A673 (cell line): ENCODE data around the gene C17orf50. TPM values are rescaled to one million over a fixed set of nuclear protein-coding genes. Genes with fewer than 3 reads are reported as not detected.

Experiments used
- BruUV-seq: library from RNA; stranded (reverse); fragments of 400-500 nt; replicated peaks from 2 replicates; lab custom pipeline; 2021; lab: Mats Ljungman, UMichigan
- CTCF ChIA-PET: fragments of 300-600 bp; sonication (Branson Sonifier 250); formaldehyde crosslinking; loops from one replicate; lab custom pipeline; 2022; ENCODE audit warnings: antibody characterized with exemption; lab: Charles Lee
- POLR2A ChIA-PET: fragments of 300-600 bp; sonication (Branson Sonifier 250); formaldehyde crosslinking; loops from one replicate; lab custom pipeline; 2022; ENCODE audit warnings: antibody characterized with exemption; ENCODE audit not compliant: low non-redundant PET; lab: Charles Lee
- DNase-seq: peaks from one replicate; pipeline ENCODE4 v3.0.0-alpha.2; 2015; ENCODE audit warnings: low spot score
- H3K27ac ChIP-seq: fragments of 200-600 bp; sonication (generic); 2 replicates; pipeline ENCODE4 v1.5.1; 2016; ENCODE audit warnings: mixed run types, low read depth, mild to moderate bottlenecking, mixed read lengths, antibody characterized with exemption, low read length; ENCODE audit not compliant: poor library complexity, severe bottlenecking
- H3K27me3 ChIP-seq: fragments of 200-600 bp; sonication (generic); replicated peaks from 2 replicates; pipeline ENCODE4 v1.6.1; 2017; ENCODE audit warnings: mixed run types, low read depth, mild to moderate bottlenecking, mixed read lengths, antibody characterized with exemption, low read length; ENCODE audit not compliant: insufficient read depth, poor library complexity
- H3K36me3 ChIP-seq: fragments of 200-600 bp; sonication (generic); 2 replicates; pipeline ENCODE4 v1.6.1; 2016; ENCODE audit warnings: mixed run types, mild to moderate bottlenecking, mixed read lengths, antibody characterized with exemption, low read length; ENCODE audit not compliant: insufficient read depth, poor library complexity, severe bottlenecking
- H3K4me1 ChIP-seq: fragments of 200-600 bp; sonication (generic); 2 replicates; pipeline ENCODE4 v1.6.1; 2017; ENCODE audit warnings: mixed run types, mild to moderate bottlenecking, mixed read lengths, antibody characterized with exemption, low read length; ENCODE audit not compliant: insufficient read depth, poor library complexity, severe bottlenecking
- H3K4me3 ChIP-seq: fragments of 200-600 bp; sonication (generic); 2 replicates; pipeline ENCODE4 v1.5.1; 2016; ENCODE audit warnings: low read depth, mixed run types, mild to moderate bottlenecking, mixed read lengths, low read length; ENCODE audit not compliant: poor library complexity, severe bottlenecking
- H3K9me3 ChIP-seq: fragments of 200-600 bp; sonication (generic); 2 replicates; pipeline ENCODE4 v1.6.1; 2016; ENCODE audit warnings: mixed run types, low read depth, mild to moderate bottlenecking, mixed read lengths, antibody characterized with exemption, low read length; ENCODE audit not compliant: poor library complexity, severe bottlenecking
- EZH2 ChIP-seq: fragments of 200-600 bp; sonication (generic); IDR thresholded peaks from 2 replicates; pipeline ENCODE4 v1.6.1; 2017; ENCODE audit warnings: borderline replicate concordance, low read depth, mild to moderate bottlenecking, mixed read lengths, antibody characterized with exemption, low read length; ENCODE audit not compliant: poor library complexity, severe bottlenecking
- intact Hi-C: fragments of 100-400 bp; cut with micrococcal nuclease; formaldehyde crosslinking; loops from one replicate; pipeline ENCODE4 v1.10.0; 2022; ENCODE audit not compliant: unreplicated experiment
- total RNA-seq: library from RNA; stranded (reverse); gene quantifications from 2 replicates; pipeline ENCODE4 v1.2.3, GENCODE V29; 2021
- TF ChIP-seq, protein P1 (sequence below): fragments of 300-800, 200-600 bp; sonication (generic); conservative IDR thresholded peaks from 2 replicates; pipeline ENCODE4 v1.5.1; 2017; ENCODE audit warnings: low read depth, mild to moderate bottlenecking, antibody characterized with exemption, low read length, moderate library complexity, mixed read lengths

The C17orf50 gene
- total RNA-seq, 1 experiment from 2014 or later = not detected

DNA sequence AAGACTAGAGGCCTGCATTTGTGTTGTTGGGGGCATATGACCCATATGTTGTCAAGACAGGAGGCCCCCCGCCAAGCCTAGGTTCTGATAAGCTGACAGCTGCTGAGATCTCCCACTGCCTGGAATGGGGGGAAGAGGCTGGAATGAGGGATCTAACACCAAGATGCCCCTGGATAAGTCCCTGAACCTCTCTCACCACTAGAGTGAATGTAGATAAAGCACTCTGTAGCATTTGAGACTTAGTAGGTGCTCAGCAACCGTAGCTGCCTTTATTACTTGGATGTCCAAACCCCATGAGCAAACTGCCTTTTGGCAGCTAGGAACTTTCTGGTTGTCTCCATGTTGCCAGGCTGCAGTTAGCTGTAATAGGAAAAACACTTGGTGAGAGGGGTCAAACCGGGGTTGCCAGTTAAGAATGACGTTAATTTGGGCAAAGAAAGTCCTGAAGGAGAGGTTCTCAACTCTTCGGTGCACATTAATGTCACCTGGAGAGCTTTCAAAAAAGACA is 33.7 kb upstream of the C17orf50 start:
- H3K27me3 ChIP-seq = no peaks in the 10 kb centered on the region
- CTCF ChIA-PET = no interaction called here
- POLR2A ChIA-PET = no interaction called here
- no peak for DNase-seq
- BruUV-seq = no TSS peak
- H3K27ac ChIP-seq = no peak overlapping the region
- intact Hi-C loops = no loop called here
- no peak overlapping the region for H3K4me3 ChIP-seq
- H3K36me3 ChIP-seq = peaks cover 4% of the 10 kb centered on the region
- H3K4me1 ChIP-seq = peaks cover 12% of the 10 kb centered on the region
- TF ChIP-seq, protein P1, sequence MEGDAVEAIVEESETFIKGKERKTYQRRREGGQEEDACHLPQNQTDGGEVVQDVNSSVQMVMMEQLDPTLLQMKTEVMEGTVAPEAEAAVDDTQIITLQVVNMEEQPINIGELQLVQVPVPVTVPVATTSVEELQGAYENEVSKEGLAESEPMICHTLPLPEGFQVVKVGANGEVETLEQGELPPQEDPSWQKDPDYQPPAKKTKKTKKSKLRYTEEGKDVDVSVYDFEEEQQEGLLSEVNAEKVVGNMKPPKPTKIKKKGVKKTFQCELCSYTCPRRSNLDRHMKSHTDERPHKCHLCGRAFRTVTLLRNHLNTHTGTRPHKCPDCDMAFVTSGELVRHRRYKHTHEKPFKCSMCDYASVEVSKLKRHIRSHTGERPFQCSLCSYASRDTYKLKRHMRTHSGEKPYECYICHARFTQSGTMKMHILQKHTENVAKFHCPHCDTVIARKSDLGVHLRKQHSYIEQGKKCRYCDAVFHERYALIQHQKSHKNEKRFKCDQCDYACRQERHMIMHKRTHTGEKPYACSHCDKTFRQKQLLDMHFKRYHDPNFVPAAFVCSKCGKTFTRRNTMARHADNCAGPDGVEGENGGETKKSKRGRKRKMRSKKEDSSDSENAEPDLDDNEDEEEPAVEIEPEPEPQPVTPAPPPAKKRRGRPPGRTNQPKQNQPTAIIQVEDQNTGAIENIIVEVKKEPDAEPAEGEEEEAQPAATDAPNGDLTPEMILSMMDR = no peak
- no peak for TF ChIP-seq EZH2
- H3K9me3 ChIP-seq = no peaks in the 10 kb centered on the region

DNA sequence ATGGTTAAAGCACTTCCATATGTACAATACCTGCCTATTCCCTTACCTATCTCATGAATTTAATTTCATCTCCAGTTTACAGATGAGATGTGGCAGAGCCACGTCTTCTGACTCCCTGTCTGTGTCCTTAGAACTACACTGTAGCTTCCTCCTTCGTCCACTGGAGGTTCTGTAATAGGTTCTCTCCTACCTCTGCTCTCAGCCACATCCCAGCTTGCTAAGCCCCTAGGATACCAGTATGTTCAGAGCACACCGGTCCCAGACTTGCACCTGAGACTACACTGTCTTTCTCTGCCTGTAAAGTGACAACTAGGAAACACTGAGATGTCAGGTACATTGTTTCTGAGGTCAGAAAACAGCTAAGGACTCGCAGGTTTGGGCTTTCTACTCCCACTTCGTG is 33.1 kb upstream of the C17orf50 start:
- intact Hi-C loops = no loop called here
- BruUV-seq = no TSS peak
- H3K27ac ChIP-seq = no peak overlapping the region
- no peak for DNase-seq
- H3K36me3 ChIP-seq = peaks cover 4% of the 10 kb centered on the region
- no peak for TF ChIP-seq EZH2
- TF ChIP-seq, protein P1 = no peak
- H3K27me3 ChIP-seq = no peaks in the 10 kb centered on the region
- H3K4me1 ChIP-seq = peaks cover 12% of the 10 kb centered on the region
- no peak overlapping the region for H3K4me3 ChIP-seq
- ChIA-PET CTCF (no interaction called here), POLR2A (no interaction called here)
- H3K9me3 ChIP-seq = no peaks in the 10 kb centered on the region

DNA sequence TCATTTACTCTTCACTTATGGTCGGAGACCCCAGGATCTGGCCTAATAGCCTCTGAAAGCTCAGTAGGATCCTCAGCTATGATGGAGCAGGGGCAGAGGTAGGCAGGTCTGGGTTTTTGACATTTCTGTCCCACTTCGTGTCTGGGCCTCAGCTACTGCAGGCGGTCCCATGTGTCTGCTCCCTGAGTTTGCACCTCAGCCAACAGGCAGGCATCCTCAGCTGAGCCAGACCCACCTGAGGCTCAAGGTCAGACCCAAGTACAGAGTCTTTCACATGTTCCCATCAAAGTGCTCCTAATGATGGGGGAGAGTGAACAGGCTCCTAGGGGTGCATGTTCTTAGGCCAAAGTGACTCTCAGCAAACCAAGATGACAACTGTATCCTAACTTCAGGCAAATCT is 32.1 kb upstream of the C17orf50 start:
- no peak overlapping the region for H3K4me3 ChIP-seq
- H3K36me3 ChIP-seq = peaks cover 4% of the 10 kb centered on the region
- no peaks in the 10 kb centered on the region for H3K9me3 ChIP-seq
- peaks cover 12% of the 10 kb centered on the region for H3K4me1 ChIP-seq
- intact Hi-C loops = no loop called here
- DNase-seq = no peak
- no TSS peak for BruUV-seq
- TF ChIP-seq, protein P1 = no peak
- no peak for TF ChIP-seq EZH2
- CTCF ChIA-PET = no interaction called here
- H3K27ac ChIP-seq = no peak overlapping the region
- POLR2A ChIA-PET = no interaction called here
- no peaks in the 10 kb centered on the region for H3K27me3 ChIP-seq
